ENCODE measurements around the gene CDY1B.
"Not testable (repeated sequence)": the region's sequence is repeated elsewhere in the genome, so short reads cannot be mapped to it uniquely, and the experiment has no call there.

CDY1B gene
- 0 reads per million in 18 experiments for total RNA-seq

GRCh38 chrY:24047919-24048318, at the start of gene CDY1B:
CDY1B (minus strand) TSS chrY:24048019; CDS start chrY:24047688, 331 bp downstream.
- not testable (repeated sequence) for DNase-seq

GRCh38 chrY:24049525-24049924, 1.7 kb upstream of the CDY1B start:
- DNase-seq: not testable (repeated sequence)

- not testable (repeated sequence) for DNase-seq
These were observed 4.6 kb downstream of the CDY1B start for GRCh38 chrY:24043209-24043608.

GRCh38 chrY:24039008-24039718, 8.7 kb downstream of the CDY1B start:
- DNase-seq: not testable (repeated sequence)

GRCh38 chrY:24026212-24027103, 21.4 kb downstream of the CDY1B start:
- not testable (repeated sequence) for DNase-seq

Data from inflammatory macrophage (primary cell).